GM18511 (cell line): ENCODE measurements around the gene ZNF10.

Source experiments
- ATAC-seq: cut with Tn5 transposase; IDR thresholded peaks from one replicate; pipeline ENCODE4 v1.9.1; 2021; ENCODE audit warnings: mild to moderate bottlenecking, moderate library complexity; ENCODE audit not compliant: unreplicated experiment

ZNF10 gene

GRCh38 chr12:133192847-133193246, 62.4 kb downstream of the ZNF10 start:
- no peak for ATAC-seq

GRCh38 chr12:133201888-133202287, 71.5 kb downstream of the ZNF10 start:
- ATAC-seq, result no peak

GRCh38 chr12:133202493-133203343, 72.3 kb downstream of the ZNF10 start:
- ATAC-seq, result no peak

GRCh38 chr12:133203344-133204263, 73.2 kb downstream of the ZNF10 start:
- no peak for ATAC-seq

- ATAC-seq, result no peak
Measured at GRCh38 chr12:133204264-133204603, 73.8 kb downstream of the ZNF10 start.

- ATAC-seq, result no peak
Measured at GRCh38 chr12:133206390-133206789, 76.0 kb downstream of the ZNF10 start.
